Astrocyte (in vitro differentiated cells and primary cell): ENCODE measurements around the gene STING1. TPM values are rescaled to one million over a fixed set of nuclear protein-coding genes. Genes with fewer than 3 reads are reported as not detected.
"Not testable (repeated sequence)": the region's sequence is repeated elsewhere in the genome, so short reads cannot be mapped to it uniquely, and the experiment has no call there.

Experiments used
- DNase-seq: peaks from one replicate; pipeline ENCODE4 v3.0.0-alpha.2; 2010; ENCODE audit warnings: low read depth
- FAIRE-seq: peaks from 2 replicates; lab custom pipeline; 2011; peaks lifted over from hg19 to GRCh38; lab: Jason Lieb, UNC
- H2AFZ ChIP-seq: 2 replicates; pipeline ENCODE4 v1.6.0; 2012; ENCODE audit warnings: low read depth, low read length, inconsistent platforms
- H3K27ac ChIP-seq: 2 replicates; pipeline ENCODE4 v1.5.1; 2011; ENCODE audit warnings: low read depth, low read length, inconsistent platforms
- H3K27me3 ChIP-seq: 2 replicates; pipeline ENCODE4 v1.6.0; 2011; ENCODE audit warnings: low read length, inconsistent platforms; ENCODE audit not compliant: insufficient read depth
- H3K36me3 ChIP-seq: 2 replicates; pipeline ENCODE4 v1.5.1; 2011; ENCODE audit warnings: low read length, inconsistent platforms; ENCODE audit not compliant: insufficient read depth
- H3K4me1 ChIP-seq: 2 replicates; pipeline ENCODE4 v1.5.1; 2011; ENCODE audit warnings: low read length, inconsistent platforms; ENCODE audit not compliant: insufficient read depth
- H3K4me2 ChIP-seq: 2 replicates; pipeline ENCODE4 v1.6.0; 2012; ENCODE audit warnings: low read length, inconsistent platforms
- H3K4me3 ChIP-seq: 2 replicates; pipeline ENCODE4 v1.5.1; 2011; ENCODE audit warnings: low read depth, mild to moderate bottlenecking, low read length, inconsistent platforms; ENCODE audit not compliant: insufficient read depth
- H3K79me2 ChIP-seq: 2 replicates; pipeline ENCODE4 v1.6.0; 2012; ENCODE audit warnings: mild to moderate bottlenecking, low read length, inconsistent platforms; ENCODE audit not compliant: insufficient read depth
- H3K9ac ChIP-seq: 2 replicates; pipeline ENCODE4 v1.6.0; 2012; ENCODE audit warnings: mild to moderate bottlenecking, low read length, inconsistent platforms
- H3K9me3 ChIP-seq: 2 replicates; pipeline ENCODE4 v1.5.1; 2012; ENCODE audit warnings: low read depth, mild to moderate bottlenecking, low read length, inconsistent platforms; ENCODE audit not compliant: insufficient read depth
- H4K20me1 ChIP-seq: 2 replicates; pipeline ENCODE4 v1.6.0; 2012; ENCODE audit warnings: low read length, inconsistent platforms; ENCODE audit not compliant: insufficient read depth
- H3K27ac Mint-ChIP-seq: one replicate; pipeline ENCODE4 v1.8.0; 2021; ENCODE audit warnings: mild to moderate bottlenecking, mixed read lengths; ENCODE audit not compliant: unreplicated experiment
- H3K27me3 Mint-ChIP-seq: one replicate; pipeline ENCODE4 v1.8.0; 2021; ENCODE audit warnings: low read depth, mixed read lengths; ENCODE audit not compliant: unreplicated experiment
- H3K36me3 Mint-ChIP-seq: one replicate; pipeline ENCODE4 v1.8.0; 2021; ENCODE audit warnings: low read depth, mixed read lengths; ENCODE audit not compliant: unreplicated experiment
- H3K4me1 Mint-ChIP-seq: one replicate; pipeline ENCODE4 v1.8.0; 2021; ENCODE audit warnings: low read depth, mixed read lengths; ENCODE audit not compliant: unreplicated experiment
- H3K4me3 Mint-ChIP-seq: one replicate; pipeline ENCODE4 v1.8.0; 2021; ENCODE audit warnings: mild to moderate bottlenecking, moderate library complexity, mixed read lengths; ENCODE audit not compliant: unreplicated experiment
- H3K9me3 Mint-ChIP-seq: one replicate; pipeline ENCODE4 v1.8.0; 2021; ENCODE audit warnings: mild to moderate bottlenecking, mixed read lengths; ENCODE audit not compliant: unreplicated experiment
- CTCF ChIP-seq: IDR thresholded peaks from 2 replicates; pipeline ENCODE4 v1.5.1; 2011; ENCODE audit warnings: low read depth, mild to moderate bottlenecking, inconsistent platforms, low read length, moderate library complexity; ENCODE audit not compliant: insufficient read depth
- EZH2 ChIP-seq: IDR thresholded peaks from 2 replicates; pipeline ENCODE4 v1.6.1; 2012; ENCODE audit warnings: mild to moderate bottlenecking, low read length, inconsistent platforms; ENCODE audit not compliant: insufficient read depth
- total RNA-seq: library from RNA; stranded (reverse); gene quantifications from 2 replicates; pipeline ENCODE4 v1.2.1, GENCODE V29; 2021

STING1 gene
- total RNA-seq, 1 donor from 2014 or later: 3.3 TPM

DNA sequence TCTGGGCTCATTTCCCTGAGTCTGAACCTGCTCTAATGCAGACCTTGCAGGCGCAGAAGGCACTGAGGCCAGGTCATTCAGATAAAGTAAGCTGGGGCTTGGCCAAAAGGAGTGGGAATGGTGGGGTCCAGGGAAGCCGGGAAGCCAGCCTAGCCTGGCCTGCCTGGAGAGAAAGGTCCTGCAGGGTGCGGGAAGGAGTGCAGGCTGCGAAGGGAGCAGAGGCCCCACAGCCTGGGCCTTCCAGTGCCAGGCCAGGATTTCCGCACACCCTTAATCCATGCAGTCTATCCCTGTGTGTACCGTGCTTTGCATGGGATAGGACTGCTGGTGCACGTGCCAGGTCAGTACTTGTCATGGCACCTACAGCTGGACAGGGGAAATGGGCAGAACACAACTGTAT lies 3.6 kb upstream of the STING1 start:
- Mint-ChIP-seq H3K27me3 (peaks cover 11% of the 10 kb centered on the region), H3K4me3 (no peak overlapping the region), H3K9me3 (no peaks in the 10 kb centered on the region), H3K27ac (no peak overlapping the region), H3K36me3 (peaks cover 2% of the 10 kb centered on the region), H3K4me1 (peaks cover 15% of the 10 kb centered on the region)
- Histone ChIP-seq H3K4me1 (peaks cover 18% of the 10 kb centered on the region), H3K9ac (no peak overlapping the region), H3K27ac (no peak overlapping the region), H3K4me3 (no peak overlapping the region), H3K36me3 (no peaks in the 10 kb centered on the region), H3K79me2 (peaks cover 8% of the 10 kb centered on the region), H3K4me2 (no peak overlapping the region), H2AFZ (no peak overlapping the region), H3K27me3 (no peaks in the 10 kb centered on the region), H4K20me1 (no peaks in the 10 kb centered on the region), H3K9me3 (no peaks in the 10 kb centered on the region)
- DNase-seq (no peak), FAIRE-seq (no peak)
- TF ChIP-seq EZH2: no peak
- TF ChIP-seq CTCF: no peak

DNA sequence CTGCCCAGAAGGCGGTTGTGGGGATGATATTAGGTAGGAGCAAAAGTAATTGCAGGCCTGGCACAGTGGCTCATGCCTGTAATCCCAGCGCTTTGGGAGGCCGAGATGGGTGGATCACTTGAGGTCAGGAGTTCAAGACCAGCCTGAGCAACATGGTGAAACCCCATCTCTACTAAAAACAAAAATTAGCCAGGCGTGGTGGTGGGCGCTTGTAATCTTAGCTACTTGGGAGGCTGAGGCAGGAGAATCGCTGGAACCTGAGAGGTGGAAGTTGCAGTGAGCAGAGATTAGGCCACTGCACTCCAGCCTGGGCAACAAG lies 291 bp upstream of the STING1 start:
- H3K36me3 Mint-ChIP-seq, H3K4me3 Mint-ChIP-seq, H3K36me3 ChIP-seq, FAIRE-seq, H3K9me3 Mint-ChIP-seq, H3K27me3 ChIP-seq, H3K9me3 ChIP-seq, H4K20me1 ChIP-seq, DNase-seq: not testable (repeated sequence)
- Histone ChIP-seq H3K9ac (peak overlapping the region; percentile 85), H2AFZ (peak overlapping the region; percentile 91), H3K4me1 (peaks cover 23% of the 10 kb centered on the region), H3K79me2 (peaks cover 15% of the 10 kb centered on the region), H3K4me2 (peak overlapping the region; percentile 82), H3K4me3 (peak overlapping the region; percentile 67), H3K27ac (peak overlapping the region; percentile 94)
- peak overlapping the region; percentile 87 for H3K27ac Mint-ChIP-seq
- peaks cover 15% of the 10 kb centered on the region for H3K4me1 Mint-ChIP-seq
- peaks cover 19% of the 10 kb centered on the region for H3K27me3 Mint-ChIP-seq

DNA sequence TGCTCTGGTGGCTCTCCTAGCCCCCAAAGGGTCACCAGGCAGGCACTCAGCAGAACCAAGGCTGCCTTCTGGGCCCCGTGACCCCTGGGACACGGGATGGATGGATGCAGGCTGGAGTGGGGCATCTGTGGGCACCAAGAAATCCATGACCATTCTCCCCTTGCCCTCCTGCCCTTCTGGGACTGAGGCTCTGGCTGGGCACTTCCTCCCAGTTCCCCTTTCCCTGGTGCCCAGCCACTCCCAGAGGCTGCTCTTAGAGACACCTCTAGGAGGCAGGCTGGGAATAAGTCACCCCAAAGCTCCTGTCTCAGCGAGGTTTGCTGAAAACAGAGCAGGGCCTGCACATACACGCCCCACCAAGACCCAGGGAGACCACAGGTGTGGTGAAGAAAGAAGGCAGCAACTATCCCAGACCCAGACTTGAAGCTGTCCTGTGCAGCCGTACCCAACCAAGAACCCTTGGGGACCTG lies 943 bp downstream of the STING1 start:
- Histone ChIP-seq H3K27me3 (no peaks in the 10 kb centered on the region), H3K9ac (peak overlapping the region; percentile 85), H3K4me3 (peak overlapping the region; percentile 67), H3K9me3 (no peaks in the 10 kb centered on the region), H3K4me2 (peak overlapping the region; percentile 82), H3K4me1 (peaks cover 23% of the 10 kb centered on the region), H4K20me1 (no peaks in the 10 kb centered on the region), H2AFZ (peak overlapping the region; percentile 91), H3K27ac (peak overlapping the region; percentile 94), H3K36me3 (no peaks in the 10 kb centered on the region), H3K79me2 (peaks cover 15% of the 10 kb centered on the region)
- TF ChIP-seq EZH2 (no peak), CTCF (no peak)
- FAIRE-seq: no peak
- DNase-seq: no peak
- Mint-ChIP-seq H3K4me3 (no peak overlapping the region), H3K27me3 (peaks cover 24% of the 10 kb centered on the region), H3K27ac (peak overlapping the region; percentile 26), H3K36me3 (peaks cover 2% of the 10 kb centered on the region), H3K9me3 (no peaks in the 10 kb centered on the region), H3K4me1 (peaks cover 15% of the 10 kb centered on the region)
